Measurements from ENCODE around the gene KANSL1. TPM values are rescaled to one million over a fixed set of nuclear protein-coding genes. Genes with fewer than 3 reads are reported as not detected.
"Not testable (repeated sequence)": the region's sequence is repeated elsewhere in the genome, so short reads cannot be mapped to it uniquely, and the experiment has no call there.

KANSL1 gene
- polyA plus RNA-seq, 3 donors, result 84.5 to 90.4 (median 85.7) TPM

GRCh38 chr17:46101785-46102617 lies 91.2 kb downstream of the KANSL1 start:
- not testable (repeated sequence) for DNase-seq (ENCODE audit: extremely low read depth in 1 of 11, low read depth in 9 of 11, low spot score in 4 of 11)

GRCh38 chr17:46100590-46100989 lies 92.6 kb downstream of the KANSL1 start:
- DNase-seq (ENCODE audit: extremely low read depth in 1 of 11, low read depth in 9 of 11, low spot score in 4 of 11), result no peak

- DNase-seq (ENCODE audit: extremely low read depth in 1 of 11, low read depth in 9 of 11, low spot score in 4 of 11), result no peak
Observed at GRCh38 chr17:46099865-46100264, 93.4 kb downstream of the KANSL1 start.

- no peak for DNase-seq (ENCODE audit: extremely low read depth in 1 of 11, low read depth in 9 of 11, low spot score in 4 of 11)
Observed at GRCh38 chr17:46097497-46097896, 95.7 kb downstream of the KANSL1 start.

- no peak for DNase-seq (ENCODE audit: extremely low read depth in 1 of 11, low read depth in 9 of 11, low spot score in 4 of 11)
Observed at GRCh38 chr17:46092991-46093390, 100.2 kb downstream of the KANSL1 start.

- no peak for DNase-seq (ENCODE audit: extremely low read depth in 1 of 11, low read depth in 9 of 11, low spot score in 4 of 11)
Observed at GRCh38 chr17:46090871-46091270, 102.4 kb downstream of the KANSL1 start.

GRCh38 chr17:46089389-46089965 lies 103.8 kb downstream of the KANSL1 start:
- DNase-seq (ENCODE audit: extremely low read depth in 1 of 11, low read depth in 9 of 11, low spot score in 4 of 11), result no peak

GRCh38 chr17:46088595-46088994 lies 104.6 kb downstream of the KANSL1 start:
- no peak for DNase-seq (ENCODE audit: extremely low read depth in 1 of 11, low read depth in 9 of 11, low spot score in 4 of 11)

GRCh38 chr17:46087871-46088270 lies 105.4 kb downstream of the KANSL1 start:
- DNase-seq (ENCODE audit: extremely low read depth in 1 of 11, low read depth in 9 of 11, low spot score in 4 of 11), result not testable (repeated sequence)

GRCh38 chr17:46086821-46087220 lies 106.4 kb downstream of the KANSL1 start:
- no peak for DNase-seq (ENCODE audit: extremely low read depth in 1 of 11, low read depth in 9 of 11, low spot score in 4 of 11)

- no peak for DNase-seq (ENCODE audit: extremely low read depth in 1 of 11, low read depth in 9 of 11, low spot score in 4 of 11)
Observed at GRCh38 chr17:46085522-46085921, 107.7 kb downstream of the KANSL1 start.

GRCh38 chr17:46082257-46082656 lies 111.0 kb downstream of the KANSL1 start:
- no peak for DNase-seq (ENCODE audit: extremely low read depth in 1 of 11, low read depth in 9 of 11, low spot score in 4 of 11)

GRCh38 chr17:46081018-46081320 lies 112.3 kb downstream of the KANSL1 start:
- no peak for DNase-seq (ENCODE audit: extremely low read depth in 1 of 11, low read depth in 9 of 11, low spot score in 4 of 11)

- no peak for DNase-seq (ENCODE audit: extremely low read depth in 1 of 11, low read depth in 9 of 11, low spot score in 4 of 11)
Observed at GRCh38 chr17:46080118-46081017, 112.9 kb downstream of the KANSL1 start.

GRCh38 chr17:46078675-46079074 lies 114.6 kb downstream of the KANSL1 start:
- no peak for DNase-seq (ENCODE audit: extremely low read depth in 1 of 11, low read depth in 9 of 11, low spot score in 4 of 11)

GRCh38 chr17:46074540-46074939 lies 118.7 kb downstream of the KANSL1 start:
- no peak for DNase-seq (ENCODE audit: extremely low read depth in 1 of 11, low read depth in 9 of 11, low spot score in 4 of 11)

GRCh38 chr17:46072998-46073397 lies 120.2 kb downstream of the KANSL1 start:
- no peak for DNase-seq (ENCODE audit: extremely low read depth in 1 of 11, low read depth in 9 of 11, low spot score in 4 of 11)

- DNase-seq (ENCODE audit: extremely low read depth in 1 of 11, low read depth in 9 of 11, low spot score in 4 of 11), result no peak
Observed at GRCh38 chr17:46071796-46072195, 121.4 kb downstream of the KANSL1 start.

- DNase-seq (ENCODE audit: extremely low read depth in 1 of 11, low read depth in 9 of 11, low spot score in 4 of 11), result no peak
Observed at GRCh38 chr17:46064460-46064859, 128.8 kb downstream of the KANSL1 start.

- no peak for DNase-seq (ENCODE audit: extremely low read depth in 1 of 11, low read depth in 9 of 11, low spot score in 4 of 11)
Observed at GRCh38 chr17:46063241-46063640, 130.0 kb downstream of the KANSL1 start.
